T47D (cell line): ENCODE measurements around the gene BRD1.

ENCODE experiments used
- DNase-seq, 2 experiments: peaks; one replicate each; pipeline versions ENCODE4 v3.0.0 to v3.0.0-alpha.2; 2011 to 2012; ENCODE audit warnings: low read depth in 1 of 2, low spot score in 1 of 2
- JUND ChIP-seq: IDR thresholded peaks from 2 replicates; pipeline ENCODE4 v1.6.1; 2012; ENCODE audit warnings: low read depth
- in situ Hi-C: cut with HindIII; loops from 2 replicates; pipeline ENCODE4 v1.10.0; 2016; ENCODE audit warnings: low sequenced_read_pairs, low pct_unique_long_range_greater_than_20kb

The BRD1 gene

GRCh38 chr22:49798486-49799151 lies 29.1 kb downstream of the BRD1 start:
- TF ChIP-seq JUND, result no peak
- DNase-seq, result no peak
- in situ Hi-C loops, result no loop called here

GRCh38 chr22:49797706-49798105 lies 30.0 kb downstream of the BRD1 start:
- in situ Hi-C loops, result no loop called here
- no peak for TF ChIP-seq JUND

GRCh38 chr22:49796596-49797270 lies 30.9 kb downstream of the BRD1 start:
- TF ChIP-seq JUND, result no peak

More at GRCh38 chr22:49797706-49798105, 30.0 kb downstream of the BRD1 start:
- no peak for DNase-seq

GRCh38 chr22:49795521-49795920 lies 32.2 kb downstream of the BRD1 start:
- no peak for TF ChIP-seq JUND
- in situ Hi-C loops, result no loop called here

More at GRCh38 chr22:49796596-49797270, 30.9 kb downstream of the BRD1 start:
- DNase-seq, result no peak
- in situ Hi-C loops, result no loop called here

GRCh38 chr22:49793871-49794270 lies 33.8 kb downstream of the BRD1 start:
- in situ Hi-C loops, result no loop called here
- no peak for TF ChIP-seq JUND
- DNase-seq, result no peak

More at GRCh38 chr22:49795521-49795920, 32.2 kb downstream of the BRD1 start:
- no peak for DNase-seq

- no peak for DNase-seq
- in situ Hi-C loops, result no loop called here
- TF ChIP-seq JUND, result no peak
Measured at GRCh38 chr22:49793296-49793695, 34.4 kb downstream of the BRD1 start.

GRCh38 chr22:49792107-49792506 lies 35.6 kb downstream of the BRD1 start:
- in situ Hi-C loops, result no loop called here

GRCh38 chr22:49791682-49792081 lies 36.0 kb downstream of the BRD1 start:
- in situ Hi-C loops, result no loop called here
- no peak for TF ChIP-seq JUND
- no peak for DNase-seq

More at GRCh38 chr22:49792107-49792506, 35.6 kb downstream of the BRD1 start:
- TF ChIP-seq JUND, result no peak
- DNase-seq, result no peak

GRCh38 chr22:49790912-49791311 lies 36.8 kb downstream of the BRD1 start:
- no peak for DNase-seq
- no peak for TF ChIP-seq JUND
- in situ Hi-C loops, result no loop called here

- no peak for TF ChIP-seq JUND
- no peak for DNase-seq
- in situ Hi-C loops, result no loop called here
Measured at GRCh38 chr22:49789289-49790141, 38.2 kb downstream of the BRD1 start.

GRCh38 chr22:49788504-49788903 lies 39.2 kb downstream of the BRD1 start:
- no peak for DNase-seq
- TF ChIP-seq JUND, result no peak

GRCh38 chr22:49787861-49788260 lies 39.8 kb downstream of the BRD1 start:
- in situ Hi-C loops, result no loop called here
- no peak for TF ChIP-seq JUND
- no peak for DNase-seq

More at GRCh38 chr22:49788504-49788903, 39.2 kb downstream of the BRD1 start:
- in situ Hi-C loops, result no loop called here
